ENCODE measurements around the gene RAB15.

Gene RAB15

DNA sequence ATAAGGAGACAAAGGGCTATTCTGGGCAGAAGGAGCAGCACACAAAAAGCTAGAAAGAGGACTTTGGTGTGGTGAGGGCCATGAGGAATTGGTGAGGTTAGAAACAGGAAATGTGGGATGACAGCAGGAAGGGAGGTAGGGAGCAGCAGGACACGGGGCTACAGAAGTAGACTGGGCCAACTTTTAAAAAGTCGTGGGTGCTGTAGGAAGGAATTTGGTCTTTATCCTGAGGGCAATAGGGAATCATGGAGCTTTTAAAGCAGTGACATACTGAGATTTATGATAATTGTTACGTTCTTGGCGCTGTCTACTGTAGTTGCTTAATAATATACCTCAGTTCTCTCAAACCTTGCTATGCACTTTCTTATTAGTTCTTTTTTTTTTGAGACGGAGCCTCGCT is 66.1 kb downstream of the RAB15 start:
- DNase-seq (ENCODE audit: low read depth), result no peak

DNA sequence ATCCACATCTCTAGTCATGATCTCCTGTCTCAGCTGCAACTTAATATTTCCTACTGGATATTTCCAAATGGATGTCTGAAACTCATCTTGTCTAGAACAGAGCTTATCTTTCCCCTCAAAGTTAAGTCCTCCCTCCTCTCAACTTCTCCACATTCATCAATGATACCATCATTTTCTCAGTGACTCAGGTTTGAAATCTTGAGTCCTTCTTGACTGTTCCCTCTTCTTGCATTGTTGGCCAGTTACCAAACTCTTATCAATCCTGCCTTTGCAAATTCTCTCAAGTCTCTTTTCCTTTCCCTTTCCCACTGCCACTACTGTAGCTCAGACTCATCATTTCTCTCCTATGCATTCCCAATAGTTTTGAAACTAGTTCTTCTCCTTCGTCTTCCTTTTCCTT is 72.2 kb downstream of the RAB15 start:
- DNase-seq (ENCODE audit: low read depth), result no peak
